ENCODE measurements around the gene COL6A1. TPM values are rescaled to one million over a fixed set of nuclear protein-coding genes. Genes with fewer than 3 reads are reported as not detected.

COL6A1 gene
- total RNA-seq, 1 donor, result 538 TPM

GRCh38 chr21:45982758-45983648 lies 1.4 kb downstream of the COL6A1 start:
- no peak for DNase-seq (ENCODE audit: low read depth)
- H3K4me3 ChIP-seq (ENCODE audit: low read depth, low read length), result peak overlapping the region; percentile 99
- no peak for TF ChIP-seq CTCF (IDR thresholded peaks at IDR 0.05; ENCODE audit: insufficient read depth, low read depth, low read length)

DNA sequence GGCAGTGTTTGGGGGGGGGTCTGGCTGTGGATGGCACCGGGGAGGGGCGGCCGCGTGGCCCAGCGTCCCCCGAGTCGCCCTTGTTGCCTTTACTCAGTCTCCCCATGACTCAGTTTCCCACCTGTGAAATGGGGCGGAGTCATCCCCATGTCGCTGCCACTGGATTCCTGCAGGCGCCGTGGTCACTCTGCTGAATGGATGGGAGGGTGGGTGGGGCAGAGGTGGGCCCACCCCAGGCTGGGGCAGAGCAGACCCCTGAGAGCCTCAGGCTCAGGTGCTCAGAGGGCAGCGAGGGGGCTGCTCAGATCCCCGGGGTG lies 2.0 kb downstream of the COL6A1 start:
- peak overlapping the region; percentile 99 for H3K4me3 ChIP-seq (ENCODE audit: low read depth, low read length)
- no peak for TF ChIP-seq CTCF (IDR thresholded peaks at IDR 0.05; ENCODE audit: insufficient read depth, low read depth, low read length)
- no peak for DNase-seq (ENCODE audit: low read depth)

GRCh38 chr21:45983981-45984551 lies 2.5 kb downstream of the COL6A1 start:
- no peak for TF ChIP-seq CTCF (IDR thresholded peaks at IDR 0.05; ENCODE audit: insufficient read depth, low read depth, low read length)
- H3K4me3 ChIP-seq (ENCODE audit: low read depth, low read length), result peak overlapping the region; percentile 99
- peak; percentile 66 for DNase-seq (ENCODE audit: low read depth)

DNA sequence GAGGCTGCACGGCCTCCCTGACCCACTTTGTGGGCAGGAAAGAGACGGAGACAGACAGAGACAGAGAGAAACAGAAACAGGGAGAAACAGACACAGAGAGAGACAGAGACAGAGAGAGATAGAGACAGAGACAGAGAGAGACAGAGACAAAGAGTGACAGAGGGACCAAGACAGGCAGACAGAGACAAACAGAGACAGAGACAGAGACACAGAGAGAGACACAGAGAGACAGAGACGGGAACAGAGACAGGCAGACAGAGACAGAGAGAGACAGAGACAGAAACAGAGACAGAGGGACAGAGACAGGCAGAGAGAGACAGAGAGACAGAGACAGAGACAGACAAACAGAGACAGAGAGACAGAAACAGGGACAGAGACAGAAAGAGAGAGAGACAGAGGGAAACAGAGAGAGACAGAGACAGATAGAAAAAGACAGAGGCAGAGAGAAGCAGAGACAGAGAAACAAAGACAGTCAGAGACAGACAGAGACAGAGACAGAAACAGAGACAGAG lies 3.1 kb downstream of the COL6A1 start:
- peak overlapping the region; percentile 99 for H3K4me3 ChIP-seq (ENCODE audit: low read depth, low read length)
- no peak for DNase-seq (ENCODE audit: low read depth)
- TF ChIP-seq CTCF (IDR thresholded peaks at IDR 0.05; ENCODE audit: insufficient read depth, low read depth, low read length), result no peak

DNA sequence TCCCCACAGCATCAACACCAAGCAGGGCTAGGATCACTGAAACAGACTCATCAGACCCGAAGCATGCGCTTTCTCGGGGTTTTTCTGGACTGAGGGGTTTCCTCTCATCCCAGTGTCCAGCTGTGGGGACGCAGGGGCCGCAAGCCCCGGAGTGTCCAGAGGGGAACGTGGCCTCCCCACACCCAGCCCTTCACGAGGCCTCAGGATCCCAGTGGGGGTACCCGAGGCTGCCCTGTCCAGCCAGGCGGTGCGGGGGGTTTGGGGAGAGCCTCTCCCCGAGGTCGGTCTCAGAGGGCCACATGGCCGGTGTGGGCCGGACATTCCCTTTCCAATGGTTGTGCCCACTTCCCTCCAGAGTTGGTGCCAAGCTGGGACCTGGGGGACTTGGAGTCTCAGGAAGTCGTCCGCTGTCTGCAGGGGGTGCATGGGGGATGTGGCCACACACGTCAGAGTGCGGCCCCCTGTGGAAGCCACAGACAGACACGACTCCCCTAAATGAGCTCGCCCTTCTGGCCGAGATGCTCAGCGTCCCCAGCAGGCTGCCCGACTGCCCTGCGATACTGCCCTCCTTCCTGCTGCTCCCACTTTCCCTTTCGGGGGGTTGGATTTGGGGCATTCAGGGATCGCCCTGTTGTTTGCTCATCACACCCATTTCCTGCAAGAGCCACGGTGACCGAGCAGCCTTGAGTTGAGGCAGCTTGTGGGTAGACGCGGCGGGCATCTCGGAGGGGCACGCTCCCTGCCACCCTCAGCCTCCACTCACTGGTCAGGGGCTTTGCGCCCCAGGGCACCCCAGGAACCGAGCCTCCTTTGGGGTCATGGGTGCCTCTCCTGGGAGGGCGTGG lies 4.1 kb downstream of the COL6A1 start:
- no peak for DNase-seq (ENCODE audit: low read depth)
- H3K4me3 ChIP-seq (ENCODE audit: low read depth, low read length), result peak overlapping the region; percentile 99

More for the DNA sequence above, 4.1 kb downstream of the COL6A1 start:
- TF ChIP-seq CTCF (IDR thresholded peaks at IDR 0.05; ENCODE audit: insufficient read depth, low read depth, low read length), result no peak

All from fibroblast of villous mesenchyme (primary cell).